ENCODE measurements around the gene LNP1. TPM values are rescaled to one million over a fixed set of nuclear protein-coding genes. Genes with fewer than 3 reads are reported as not detected.

LNP1 gene
- total RNA-seq, 4 donors from 2014 or later, result 8.2 to 15.8 (median 9.9) TPM

DNA sequence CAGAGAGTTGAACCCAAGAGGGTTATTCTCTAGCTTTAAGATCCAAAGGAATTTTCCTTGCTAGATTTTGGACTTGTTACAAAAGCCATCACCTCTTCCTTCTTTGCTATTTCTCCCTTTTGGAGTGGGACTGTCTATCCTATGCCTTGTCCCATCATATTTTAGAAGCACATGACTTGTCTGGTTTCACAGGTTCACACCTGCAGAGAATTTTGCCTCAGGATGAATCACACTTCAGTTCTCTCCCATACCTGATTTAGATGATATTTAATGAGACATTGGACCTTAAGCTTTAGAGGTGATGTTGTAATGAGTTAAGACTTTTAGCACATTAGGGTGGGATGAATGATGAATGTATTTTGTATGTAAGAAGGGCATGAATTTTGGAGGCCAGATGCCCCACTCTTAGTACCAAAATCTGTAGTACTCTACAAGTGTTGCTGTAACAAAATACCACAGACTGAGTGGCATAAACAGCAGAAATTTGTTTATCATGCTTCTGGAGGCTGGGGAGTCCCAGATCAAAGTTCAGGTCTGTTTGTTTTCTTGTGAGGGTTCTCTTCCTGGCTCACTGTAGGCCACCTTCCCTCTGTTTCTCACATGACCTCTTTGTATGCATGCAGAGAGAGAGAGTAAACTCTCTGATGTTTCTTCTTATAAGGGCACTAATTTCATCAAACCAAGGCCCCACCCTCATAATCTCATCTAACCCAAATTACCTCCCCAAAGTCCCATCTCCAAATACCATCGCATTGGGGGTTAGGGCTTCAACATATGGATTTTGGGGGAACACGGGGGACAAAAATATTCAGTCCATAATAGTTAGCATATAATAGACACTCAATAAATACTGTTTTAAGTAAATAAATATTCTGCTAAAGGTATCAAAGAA lies 10.0 kb downstream of the LNP1 start:
- H3K27ac ChIP-seq, result no peak overlapping the region
- no peaks in the 10 kb centered on the region for H3K36me3 ChIP-seq
- WGBS, 2 donors, result 97 to 98% methylated on average over 2 of the region's 2 CpGs
- H3K9me3 ChIP-seq, result no peaks in the 10 kb centered on the region
- TF ChIP-seq, protein P1, sequence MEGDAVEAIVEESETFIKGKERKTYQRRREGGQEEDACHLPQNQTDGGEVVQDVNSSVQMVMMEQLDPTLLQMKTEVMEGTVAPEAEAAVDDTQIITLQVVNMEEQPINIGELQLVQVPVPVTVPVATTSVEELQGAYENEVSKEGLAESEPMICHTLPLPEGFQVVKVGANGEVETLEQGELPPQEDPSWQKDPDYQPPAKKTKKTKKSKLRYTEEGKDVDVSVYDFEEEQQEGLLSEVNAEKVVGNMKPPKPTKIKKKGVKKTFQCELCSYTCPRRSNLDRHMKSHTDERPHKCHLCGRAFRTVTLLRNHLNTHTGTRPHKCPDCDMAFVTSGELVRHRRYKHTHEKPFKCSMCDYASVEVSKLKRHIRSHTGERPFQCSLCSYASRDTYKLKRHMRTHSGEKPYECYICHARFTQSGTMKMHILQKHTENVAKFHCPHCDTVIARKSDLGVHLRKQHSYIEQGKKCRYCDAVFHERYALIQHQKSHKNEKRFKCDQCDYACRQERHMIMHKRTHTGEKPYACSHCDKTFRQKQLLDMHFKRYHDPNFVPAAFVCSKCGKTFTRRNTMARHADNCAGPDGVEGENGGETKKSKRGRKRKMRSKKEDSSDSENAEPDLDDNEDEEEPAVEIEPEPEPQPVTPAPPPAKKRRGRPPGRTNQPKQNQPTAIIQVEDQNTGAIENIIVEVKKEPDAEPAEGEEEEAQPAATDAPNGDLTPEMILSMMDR (IDR thresholded peaks at IDR 0.05), result no peak
- TF ChIP-seq POLR2A (IDR thresholded peaks at IDR 0.05), result no peak
- H3K4me3 ChIP-seq (replicated peaks in 1 of 3), result no peak overlapping the region
- no peaks in the 10 kb centered on the region for H3K27me3 ChIP-seq
- no peak for DNase-seq
- H3K4me1 ChIP-seq, result no peaks in the 10 kb centered on the region
- intact Hi-C loops (cut with DNase I), result no loop called here

- TF ChIP-seq POLR2A (IDR thresholded peaks at IDR 0.05), result no peak
Observed at GRCh38 chr3:100412912-100413590, 11.7 kb downstream of the LNP1 start.

GRCh38 chr3:100413613-100414012 lies 12.3 kb downstream of the LNP1 start:
- WGBS, 2 donors, result 91 to 93% methylated on average over 2 of the region's 2 CpGs
- Histone ChIP-seq H3K27ac (no peak overlapping the region), H3K27me3 (no peaks in the 10 kb centered on the region), H3K4me1 (no peaks in the 10 kb centered on the region), H3K4me3 (replicated peaks in 1 of 3) (no peak overlapping the region), H3K9me3 (no peaks in the 10 kb centered on the region), H3K36me3 (no peaks in the 10 kb centered on the region)
- intact Hi-C loops (cut with DNase I), result no loop called here
- no peak for TF ChIP-seq POLR2A (IDR thresholded peaks at IDR 0.05)
- TF ChIP-seq, protein P1 (IDR thresholded peaks at IDR 0.05), result no peak
- no peak for DNase-seq

More at GRCh38 chr3:100412912-100413590, 11.7 kb downstream of the LNP1 start:
- 97% methylated on average over 4 of the region's 4 CpGs for WGBS, 2 donors
- no peak for DNase-seq
- H3K4me1 ChIP-seq, result no peaks in the 10 kb centered on the region
- no peaks in the 10 kb centered on the region for H3K27me3 ChIP-seq
- H3K4me3 ChIP-seq (replicated peaks in 1 of 3), result no peak overlapping the region
- H3K9me3 ChIP-seq, result no peaks in the 10 kb centered on the region
- intact Hi-C loops (cut with DNase I), result no loop called here
- no peak overlapping the region for H3K27ac ChIP-seq
- no peaks in the 10 kb centered on the region for H3K36me3 ChIP-seq

GRCh38 chr3:100416176-100416575 lies 14.8 kb downstream of the LNP1 start:
- Histone ChIP-seq H3K27me3 (no peaks in the 10 kb centered on the region), H3K9me3 (no peaks in the 10 kb centered on the region), H3K4me1 (no peaks in the 10 kb centered on the region), H3K36me3 (no peaks in the 10 kb centered on the region), H3K27ac (no peak overlapping the region), H3K4me3 (replicated peaks in 1 of 3) (no peak overlapping the region)
- TF ChIP-seq, protein P1 (IDR thresholded peaks at IDR 0.05), result no peak
- TF ChIP-seq POLR2A (IDR thresholded peaks at IDR 0.05), result no peak
- DNase-seq, result no peak
- intact Hi-C loops (cut with DNase I), result no loop called here

DNA sequence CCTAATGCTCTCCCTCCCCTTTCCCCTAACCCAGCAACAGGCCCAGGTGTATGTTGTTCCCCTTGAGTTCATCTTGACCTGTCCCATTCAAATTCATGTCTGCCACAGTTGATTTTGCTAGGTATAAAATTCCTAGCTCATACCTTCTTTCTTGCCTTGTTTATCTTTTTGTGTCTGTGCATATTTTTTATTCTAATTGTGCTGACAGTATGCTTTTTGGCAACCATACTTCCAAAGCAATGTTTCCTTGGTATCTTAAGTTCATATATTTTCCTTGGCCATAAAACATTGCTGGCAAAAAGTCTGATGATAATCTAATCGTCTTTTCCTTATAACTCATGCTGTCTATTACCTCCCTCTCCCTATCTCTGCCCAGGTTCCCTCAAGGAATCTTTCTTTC lies 15.5 kb downstream of the LNP1 start:
- WGBS, 2 donors, result 77 to 83% methylated on average over 1 of the region's 1 CpG
- H3K4me1 ChIP-seq, result peaks cover 0 to under 1% of the 10 kb centered on the region in 2 donors
- no peaks in the 10 kb centered on the region for H3K27me3 ChIP-seq
- TF ChIP-seq, protein P1 (IDR thresholded peaks at IDR 0.05), result no peak
- no peak for TF ChIP-seq POLR2A (IDR thresholded peaks at IDR 0.05)
- no peaks in the 10 kb centered on the region for H3K9me3 ChIP-seq
- H3K27ac ChIP-seq, result no peak overlapping the region
- DNase-seq, result no peak
- H3K36me3 ChIP-seq, result no peaks in the 10 kb centered on the region
- no peak overlapping the region for H3K4me3 ChIP-seq (replicated peaks in 1 of 3)
- intact Hi-C loops (cut with DNase I), result no loop called here

Measured in thyroid gland (tissue), 4 donors.